ENCODE measurements around the gene IDE.
A peak's percentile ranks its signal among the peaks of the same experiment; 100 is the strongest.
"Not testable (repeated sequence)": the region's sequence is repeated elsewhere in the genome, so short reads cannot be mapped to it uniquely, and the experiment has no call there.

IDE gene

DNA sequence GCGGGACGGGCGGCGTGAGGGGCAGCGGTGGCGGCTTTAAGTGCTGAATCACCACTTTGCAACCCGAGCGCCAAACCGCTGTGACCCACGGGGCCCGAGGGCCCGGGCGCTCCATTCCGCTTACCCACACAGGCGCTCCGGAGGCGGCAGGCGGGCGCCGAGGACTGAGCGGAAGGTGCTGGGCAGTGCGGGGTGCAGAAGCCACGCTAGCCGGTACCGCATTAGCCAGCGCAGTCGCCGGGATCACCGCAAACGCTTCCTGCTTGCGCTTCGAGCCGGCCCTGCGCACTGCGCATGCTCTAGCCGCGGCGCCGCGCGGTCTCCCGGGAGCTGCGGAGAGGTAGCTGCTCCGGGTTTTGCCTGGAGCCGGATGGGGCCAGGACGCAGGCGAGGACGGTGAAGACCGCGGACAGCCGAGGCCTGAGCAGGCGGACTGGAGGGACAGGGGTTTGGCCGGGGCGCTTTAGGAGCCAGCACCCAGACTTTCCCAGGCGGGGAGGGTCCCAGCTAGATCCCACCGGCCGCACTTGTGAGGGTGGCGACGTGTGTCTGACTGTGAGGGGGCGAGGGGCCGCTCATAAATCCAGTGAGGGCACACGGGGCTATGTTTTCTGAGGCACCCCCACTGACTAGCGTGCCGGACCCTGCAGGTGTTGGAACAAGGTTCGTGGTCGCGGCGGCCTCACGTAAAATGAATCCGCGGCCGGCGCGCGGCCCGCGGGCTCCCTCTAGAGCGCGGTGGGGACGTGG is at the start of gene IDE:
Gene IDE, minus strand, starts transcription at position 296 of the 750 bp plus-strand sequence. Its CDS starts 74 bp downstream, at position 222.
- Mint-ChIP-seq H3K27ac (ENCODE audit: low read depth) (peak within 1 kb of the TSS; percentile 90), H3K27me3 (no peaks in the 10 kb centered on the region), H3K36me3 (ENCODE audit: insufficient read depth) (peaks cover 9% of the 10 kb centered on the region), H3K9me3 (no peaks in the 10 kb centered on the region), H3K4me3 (peak within 1 kb of the TSS; percentile 87), H3K4me1 (peaks cover 33% of the 10 kb centered on the region)
- ATAC-seq (replicated peaks; ENCODE audit: extremely low read depth, poor library complexity, severe bottlenecking): peak; percentile 78
- DNase-seq (ENCODE audit: low spot score in 2 of 2): peak; percentile 65 to 68

- Mint-ChIP-seq H3K4me1 (no peaks in the 10 kb centered on the region), H3K27ac (ENCODE audit: low read depth) (no peak overlapping the region), H3K9me3 (no peaks in the 10 kb centered on the region), H3K27me3 (no peaks in the 10 kb centered on the region), H3K36me3 (ENCODE audit: insufficient read depth) (peaks cover 5% of the 10 kb centered on the region), H3K4me3 (no peak overlapping the region)
- ATAC-seq (replicated peaks; ENCODE audit: extremely low read depth, poor library complexity, severe bottlenecking) (no peak), DNase-seq (ENCODE audit: low spot score in 2 of 2) (no peak)
Measured at GRCh38 chr10:92619368-92619767, 45.5 kb upstream of the IDE start.

DNA sequence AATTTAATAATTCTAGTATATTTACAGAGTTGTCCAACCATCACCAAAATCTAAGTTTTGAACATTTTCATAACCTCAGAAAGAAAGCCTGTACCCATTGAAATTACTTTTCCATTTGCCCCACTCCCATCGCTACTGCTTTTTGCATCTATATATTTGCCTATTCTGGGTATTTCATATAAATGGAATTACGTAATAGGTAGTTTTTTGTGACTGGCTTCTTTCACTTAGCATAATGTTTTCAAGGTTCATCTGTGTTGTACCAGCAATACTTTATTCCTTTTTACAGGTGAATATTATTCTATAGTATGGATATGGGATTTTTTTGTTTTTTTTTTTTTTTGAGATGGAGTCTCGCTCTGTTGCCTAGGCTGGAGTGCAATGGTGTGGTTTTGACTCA is 41.6 kb upstream of the IDE start:
- Mint-ChIP-seq H3K4me1 (no peaks in the 10 kb centered on the region), H3K9me3 (no peaks in the 10 kb centered on the region)

GRCh38 chr10:92604841-92605240 is 30.9 kb upstream of the IDE start:
- Mint-ChIP-seq H3K4me3 (no peak overlapping the region), H3K27me3 (no peaks in the 10 kb centered on the region), H3K27ac (ENCODE audit: low read depth) (peak overlapping the region; percentile 97), H3K9me3 (no peaks in the 10 kb centered on the region), H3K36me3 (ENCODE audit: insufficient read depth) (peaks cover 9% of the 10 kb centered on the region), H3K4me1 (peaks cover 34% of the 10 kb centered on the region)
- no peak for DNase-seq (ENCODE audit: low spot score in 2 of 2)
- peak; percentile 53 for ATAC-seq (replicated peaks; ENCODE audit: extremely low read depth, poor library complexity, severe bottlenecking)

More for the DNA sequence above, 41.6 kb upstream of the IDE start:
- no peak for ATAC-seq (replicated peaks; ENCODE audit: extremely low read depth, poor library complexity, severe bottlenecking)
- Mint-ChIP-seq H3K27ac (ENCODE audit: low read depth) (no peak overlapping the region), H3K27me3 (no peaks in the 10 kb centered on the region), H3K4me3 (no peak overlapping the region), H3K36me3 (ENCODE audit: insufficient read depth) (peaks cover 7% of the 10 kb centered on the region)
- no peak for DNase-seq (ENCODE audit: low spot score in 2 of 2)

DNA sequence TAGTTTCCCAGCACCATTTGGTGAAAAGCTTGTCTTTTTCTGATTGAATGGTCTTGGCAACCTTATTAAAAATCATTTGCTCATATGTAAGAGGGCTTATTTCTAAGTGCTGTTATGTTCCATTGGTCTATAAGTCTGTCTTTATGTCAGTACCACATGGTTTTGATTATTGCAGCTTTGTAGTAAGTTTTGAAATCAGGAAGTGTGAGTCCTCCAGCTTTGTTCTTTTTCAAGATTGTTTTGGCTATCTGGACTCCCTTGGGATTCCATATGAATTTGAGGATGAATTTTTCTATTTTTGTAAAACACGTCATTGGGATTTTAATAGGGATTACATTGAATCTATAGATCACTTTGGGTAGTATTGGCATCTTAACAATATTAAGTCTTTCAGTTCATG is 24.4 kb upstream of the IDE start:
- Mint-ChIP-seq H3K4me3 (no peak overlapping the region), H3K27ac (ENCODE audit: low read depth) (peak overlapping the region; percentile 26), H3K9me3 (no peaks in the 10 kb centered on the region), H3K4me1 (peaks cover 31% of the 10 kb centered on the region), H3K36me3 (ENCODE audit: insufficient read depth) (peaks cover 9% of the 10 kb centered on the region), H3K27me3 (no peaks in the 10 kb centered on the region)
- no peak for DNase-seq (ENCODE audit: low spot score in 2 of 2)
- no peak for ATAC-seq (replicated peaks; ENCODE audit: extremely low read depth, poor library complexity, severe bottlenecking)

- no peak for ATAC-seq (replicated peaks; ENCODE audit: extremely low read depth, poor library complexity, severe bottlenecking)
- Mint-ChIP-seq H3K27ac (ENCODE audit: low read depth) (peak overlapping the region; percentile 100), H3K27me3 (no peaks in the 10 kb centered on the region), H3K9me3 (peaks cover 5% of the 10 kb centered on the region), H3K36me3 (ENCODE audit: insufficient read depth) (peaks cover 15% of the 10 kb centered on the region), H3K4me3 (peak overlapping the region; percentile 0), H3K4me1 (peaks cover 42% of the 10 kb centered on the region)
- DNase-seq (ENCODE audit: low spot score in 2 of 2): no peak
Measured at GRCh38 chr10:92595505-92595904, 21.6 kb upstream of the IDE start.

- peaks cover 5% of the 10 kb centered on the region for H3K9me3 Mint-ChIP-seq
- DNase-seq (ENCODE audit: low spot score in 2 of 2) (no peak), ATAC-seq (replicated peaks; ENCODE audit: extremely low read depth, poor library complexity, severe bottlenecking) (peak; percentile 6)
- peak overlapping the region; percentile 100 for H3K27ac Mint-ChIP-seq (ENCODE audit: low read depth)
- H3K36me3 Mint-ChIP-seq (ENCODE audit: insufficient read depth): peaks cover 14% of the 10 kb centered on the region
- H3K4me3 Mint-ChIP-seq: peak overlapping the region; percentile 96
- H3K4me1 Mint-ChIP-seq: peaks cover 46% of the 10 kb centered on the region
- H3K27me3 Mint-ChIP-seq: no peaks in the 10 kb centered on the region
Measured at GRCh38 chr10:92593619-92594588, 20.0 kb upstream of the IDE start.

DNA sequence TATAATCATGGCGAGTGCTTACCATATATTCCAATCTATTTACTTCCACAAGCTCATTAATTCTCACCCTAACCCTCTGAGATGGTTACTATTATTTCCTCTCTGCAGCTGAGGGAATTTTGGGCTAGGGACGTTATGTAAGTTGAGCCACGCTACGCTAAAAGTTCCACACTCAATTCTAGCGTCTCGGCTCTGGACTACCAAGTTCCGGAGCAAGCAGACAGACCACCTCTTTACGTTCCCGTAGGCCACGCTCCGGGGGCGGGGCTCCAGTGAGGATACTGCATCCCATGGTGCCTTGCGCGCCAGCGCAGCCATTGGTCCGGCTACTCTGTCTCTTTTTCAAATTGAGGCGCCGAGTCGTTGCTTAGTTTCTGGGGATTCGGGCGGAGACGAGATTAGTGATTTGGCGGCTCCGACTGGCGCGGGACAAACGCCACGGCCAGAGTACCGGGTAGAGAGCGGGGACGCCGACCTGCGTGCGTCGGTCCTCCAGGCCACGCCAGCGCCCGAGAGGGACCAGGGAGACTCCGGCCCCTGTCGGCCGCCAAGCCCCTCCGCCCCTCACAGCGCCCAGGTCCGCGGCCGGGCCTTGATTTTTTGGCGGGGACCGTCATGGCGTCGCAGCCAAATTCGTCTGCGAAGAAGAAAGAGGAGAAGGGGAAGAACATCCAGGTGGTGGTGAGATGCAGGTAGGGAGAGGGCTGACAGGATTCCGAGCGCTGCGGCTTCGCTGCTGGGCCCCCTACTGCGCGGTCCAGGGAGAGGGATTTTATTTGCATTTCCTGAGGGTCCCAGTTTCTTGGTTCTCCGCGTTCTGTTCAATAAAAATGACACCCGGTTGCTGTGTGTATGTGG is 19.1 kb upstream of the IDE start, which contains the start of gene KIF11:
Gene KIF11, plus strand, starts transcription at position 370 of the 858 bp plus-strand sequence. Its CDS starts 246 bp downstream, at position 616.
- peaks cover 5% of the 10 kb centered on the region for H3K9me3 Mint-ChIP-seq
- peaks cover 11% of the 10 kb centered on the region for H3K36me3 Mint-ChIP-seq (ENCODE audit: insufficient read depth)
- no peaks in the 10 kb centered on the region for H3K27me3 Mint-ChIP-seq
- H3K4me1 Mint-ChIP-seq: peaks cover 46% of the 10 kb centered on the region
- DNase-seq (ENCODE audit: low spot score in 2 of 2): peak; percentile 94 to 97
- H3K4me3 Mint-ChIP-seq: peak within 1 kb of the TSS; percentile 96
- H3K27ac Mint-ChIP-seq (ENCODE audit: low read depth): peak within 1 kb of the TSS; percentile 100
- peak; percentile 78 for ATAC-seq (replicated peaks; ENCODE audit: extremely low read depth, poor library complexity, severe bottlenecking)

GRCh38 chr10:92591550-92592022 is 17.7 kb upstream of the IDE start:
- H3K9me3 Mint-ChIP-seq: peaks cover 5% of the 10 kb centered on the region
- H3K27ac Mint-ChIP-seq (ENCODE audit: low read depth): peak overlapping the region; percentile 100
- DNase-seq (ENCODE audit: low spot score in 2 of 2) (peak; percentile 81 to 85), ATAC-seq (replicated peaks; ENCODE audit: extremely low read depth, poor library complexity, severe bottlenecking) (peak; percentile 87)
- no peaks in the 10 kb centered on the region for H3K27me3 Mint-ChIP-seq
- peaks cover 42% of the 10 kb centered on the region for H3K4me1 Mint-ChIP-seq
- peaks cover 11% of the 10 kb centered on the region for H3K36me3 Mint-ChIP-seq (ENCODE audit: insufficient read depth)
- H3K4me3 Mint-ChIP-seq: peak overlapping the region; percentile 96

DNA sequence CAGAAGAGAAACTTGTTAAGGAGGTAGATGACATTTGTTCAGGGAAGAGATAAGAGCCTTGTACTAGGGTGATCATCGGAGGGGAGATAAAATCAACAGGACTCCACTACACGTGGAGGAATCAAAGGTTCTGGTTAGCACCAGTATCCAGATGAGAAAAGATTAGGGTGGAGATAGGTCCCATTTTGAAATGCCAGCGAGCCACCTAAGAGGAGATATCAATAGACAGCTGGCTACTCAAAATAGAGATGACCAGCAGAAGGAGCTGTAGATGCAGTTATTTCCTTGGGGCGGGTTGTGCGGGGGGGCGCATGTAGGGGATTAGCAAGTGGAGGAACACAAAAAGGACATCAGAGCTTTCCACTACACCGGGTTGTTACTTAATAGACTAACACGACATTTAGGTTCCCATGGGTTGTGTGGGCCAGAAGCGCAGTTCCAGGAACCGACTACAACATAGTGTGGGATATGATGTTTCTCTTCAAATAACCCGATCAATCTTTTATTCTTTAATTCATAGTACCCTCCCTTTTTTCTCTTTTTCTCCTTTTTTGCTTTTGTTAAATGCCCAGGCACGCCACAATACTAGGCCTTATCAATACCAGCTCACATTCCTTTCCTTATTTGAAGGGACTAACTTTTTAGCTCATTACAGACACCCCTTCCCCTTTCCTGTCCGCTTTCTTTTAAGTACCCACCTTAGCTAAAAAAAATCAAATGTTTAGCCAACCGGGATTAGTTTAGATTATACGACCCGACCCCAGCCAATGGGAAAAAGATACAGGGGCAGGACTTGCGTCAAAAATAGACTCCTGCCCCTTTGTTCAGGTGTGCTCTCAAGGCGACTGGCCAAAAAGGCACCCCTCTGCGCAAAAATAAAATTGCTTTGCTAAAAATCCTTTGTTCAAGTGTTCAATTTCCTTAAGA is 17.0 kb upstream of the IDE start:
- Mint-ChIP-seq H3K27me3 (no peaks in the 10 kb centered on the region), H3K4me3 (peak overlapping the region; percentile 96), H3K9me3 (peaks cover 5% of the 10 kb centered on the region), H3K27ac (ENCODE audit: low read depth) (peak overlapping the region; percentile 100), H3K4me1 (peaks cover 40% of the 10 kb centered on the region), H3K36me3 (ENCODE audit: insufficient read depth) (peaks cover 11% of the 10 kb centered on the region)
- no peak for DNase-seq (ENCODE audit: low spot score in 2 of 2)
- ATAC-seq (replicated peaks; ENCODE audit: extremely low read depth, poor library complexity, severe bottlenecking): no peak

DNA sequence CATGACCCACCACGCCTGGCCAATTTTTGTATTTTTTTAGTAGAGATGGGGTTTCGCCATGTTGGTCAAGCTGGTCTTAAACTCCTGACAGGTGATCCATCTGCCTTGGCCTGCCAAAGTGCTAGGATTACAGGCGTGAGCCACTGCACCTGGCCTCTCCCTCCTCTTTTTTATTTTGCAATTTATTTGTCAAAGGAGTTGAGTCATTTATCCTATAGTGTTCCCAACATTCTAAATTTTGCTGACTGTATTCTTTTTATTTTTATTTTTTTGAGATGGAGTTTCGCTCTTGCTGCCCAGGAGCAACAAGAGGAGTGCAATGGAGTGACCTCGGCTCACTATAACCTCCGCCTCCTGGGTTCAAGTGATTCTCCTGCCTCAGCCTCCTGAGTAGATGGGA is 8.5 kb upstream of the IDE start:
- not testable (repeated sequence) for H3K27ac Mint-ChIP-seq (ENCODE audit: low read depth); H3K27me3 Mint-ChIP-seq; H3K36me3 Mint-ChIP-seq (ENCODE audit: insufficient read depth); H3K4me3 Mint-ChIP-seq; H3K9me3 Mint-ChIP-seq; H3K4me1 Mint-ChIP-seq; ATAC-seq (replicated peaks; ENCODE audit: extremely low read depth, poor library complexity, severe bottlenecking); DNase-seq (ENCODE audit: low spot score in 2 of 2)

Data from central memory CD8-positive, alpha-beta T cell (primary cell).